HEK293 (cell line): Measurements from ENCODE around the gene GMPR2.

Experiments
- CTCF ChIA-PET: fragments of 350-600 bp; formaldehyde crosslinking; extraction: SDS; loops from one replicate; lab custom pipeline; 2021; ENCODE audit warnings: antibody characterized with exemption; lab: Yijun Ruan, JAX
- POLR2A ChIA-PET: fragments of 300-600 bp; formaldehyde crosslinking; extraction: SDS; loops from one replicate; lab custom pipeline; 2020; ENCODE audit warnings: antibody characterized with exemption, inconsistent platforms; lab: Yijun Ruan, JAX
- H3K27ac ChIP-seq: fragments of 200-500 bp; sonication (Bioruptor generic); 2 replicates; pipeline ENCODE4 v1.5.1; 2014; ENCODE audit warnings: low read depth, low read length, control low read depth, inconsistent platforms; ENCODE audit errors: extremely low read depth
- H3K36me3 ChIP-seq, 2 experiments: fragments of 200-500 bp in 1 of 2; sonication (Bioruptor generic) in 1 of 2; 1 replicate in 1 of 2; 2 replicates in 1 of 2; pipeline ENCODE4 v1.5.1; 2014 to 2017; ENCODE audit warnings: inconsistent platforms in 2 of 2, low read length in 2 of 2; ENCODE audit not compliant: control insufficient read depth in 2 of 2, insufficient read depth in 1 of 2
- H3K4me1 ChIP-seq: fragments of 200-500 bp; sonication (Bioruptor generic); 2 replicates; pipeline ENCODE4 v1.5.1; 2014; ENCODE audit warnings: mild to moderate bottlenecking, low read length, inconsistent platforms; ENCODE audit not compliant: control insufficient read depth, insufficient read depth
- H3K4me3 ChIP-seq: 2 replicates; pipeline ENCODE4 v1.5.1; 2011; ENCODE audit warnings: low read depth, mild to moderate bottlenecking, control low read depth, low read length, moderate library complexity
- H3K9me3 ChIP-seq: fragments of 200-500 bp; sonication (Bioruptor generic); 2 replicates; pipeline ENCODE4 v1.5.1; 2014; ENCODE audit warnings: low read depth, low read length, inconsistent platforms; ENCODE audit not compliant: control insufficient read depth, insufficient read depth
- GFI1B ChIP-seq: fragments of 450-650 bp; formaldehyde crosslinking; IDR thresholded peaks from 2 replicates; pipeline ENCODE4 v1.5.1; 2016; ENCODE audit warnings: missing biosample characterization, missing genetic modification characterization
- HOXC10 ChIP-seq: sonication (generic); formaldehyde crosslinking; IDR thresholded peaks from 2 replicates; pipeline ENCODE4 v1.8.1; 2023; ENCODE audit warnings: mild to moderate bottlenecking, missing genetic modification reagents
- REPIN1 ChIP-seq: fragments of 450-650 bp; formaldehyde crosslinking; IDR thresholded peaks from 2 replicates; pipeline ENCODE4 v1.5.1; 2017; ENCODE audit warnings: missing biosample characterization, missing genetic modification characterization, low read depth
- SP3 ChIP-seq: fragments of 450-650 bp; formaldehyde crosslinking; IDR thresholded peaks from 2 replicates; pipeline ENCODE4 v1.5.1; 2016; ENCODE audit warnings: missing biosample characterization, missing genetic modification characterization
- TCF7L2 ChIP-seq: IDR thresholded peaks from 2 replicates; pipeline ENCODE4 v1.6.1; 2011; ENCODE audit warnings: low read depth, mild to moderate bottlenecking, inconsistent platforms, low read length, moderate library complexity, borderline replicate concordance
- ZBTB7A ChIP-seq: fragments of 450-650 bp; formaldehyde crosslinking; IDR thresholded peaks from 2 replicates; pipeline ENCODE4 v1.5.1; 2016; ENCODE audit warnings: low read depth, missing biosample characterization, missing genetic modification characterization
- ZNF114 ChIP-seq: fragments of 450-650 bp; formaldehyde crosslinking; IDR thresholded peaks from 2 replicates; pipeline ENCODE4 v1.5.0; 2017; ENCODE audit warnings: missing biosample characterization, missing genetic modification characterization
- ZNF121 ChIP-seq: fragments of 450-650 bp; formaldehyde crosslinking; IDR thresholded peaks from 2 replicates; pipeline ENCODE4 v1.5.1; 2016; ENCODE audit warnings: missing biosample characterization, missing genetic modification characterization
- ZNF155 ChIP-seq: fragments of 450-650 bp; formaldehyde crosslinking; IDR thresholded peaks from 2 replicates; pipeline ENCODE4 v1.5.1; 2016; ENCODE audit warnings: missing biosample characterization, missing genetic modification characterization
- ZNF221 ChIP-seq: fragments of 450-650 bp; formaldehyde crosslinking; IDR thresholded peaks from 2 replicates; pipeline ENCODE4 v1.5.1; 2017; ENCODE audit warnings: missing biosample characterization, missing genetic modification characterization, borderline replicate concordance
- ZNF266 ChIP-seq: fragments of 450-650 bp; formaldehyde crosslinking; IDR thresholded peaks from 2 replicates; pipeline ENCODE4 v1.5.1; 2016; ENCODE audit warnings: missing biosample characterization, missing genetic modification characterization, low read depth
- ZNF394 ChIP-seq: fragments of 450-650 bp; formaldehyde crosslinking; IDR thresholded peaks from 2 replicates; pipeline ENCODE4 v1.5.1; 2016; ENCODE audit warnings: missing biosample characterization, missing genetic modification characterization, mild to moderate bottlenecking, moderate library complexity, borderline replicate concordance
- ZNF404 ChIP-seq: fragments of 450-650 bp; formaldehyde crosslinking; IDR thresholded peaks from 2 replicates; pipeline ENCODE4 v1.5.1; 2017; ENCODE audit warnings: missing biosample characterization, missing genetic modification characterization
- ZNF530 ChIP-seq: fragments of 450-650 bp; formaldehyde crosslinking; IDR thresholded peaks from 2 replicates; pipeline ENCODE4 v1.5.1; 2016; ENCODE audit warnings: low read depth, missing biosample characterization, missing genetic modification characterization
- ZNF544 ChIP-seq: fragments of 450-650 bp; formaldehyde crosslinking; IDR thresholded peaks from 2 replicates; pipeline ENCODE4 v1.5.0; 2017; ENCODE audit warnings: missing biosample characterization, missing genetic modification characterization
- ZNF555 ChIP-seq: fragments of 450-650 bp; formaldehyde crosslinking; conservative IDR thresholded peaks from 2 replicates; pipeline ENCODE4 v1.5.1; 2017; ENCODE audit warnings: missing biosample characterization, mild to moderate bottlenecking, missing genetic modification characterization, inconsistent platforms
- ZNF585B ChIP-seq: fragments of 450-650 bp; formaldehyde crosslinking; IDR thresholded peaks from 2 replicates; pipeline ENCODE4 v1.5.1; 2016; ENCODE audit warnings: missing biosample characterization, missing genetic modification characterization
- ZNF600 ChIP-seq: fragments of 450-650 bp; formaldehyde crosslinking; IDR thresholded peaks from 2 replicates; pipeline ENCODE4 v1.5.1; 2016; ENCODE audit warnings: missing biosample characterization, missing genetic modification characterization
- ZNF621 ChIP-seq: fragments of 450-650 bp; formaldehyde crosslinking; IDR thresholded peaks from 2 replicates; pipeline ENCODE4 v1.5.1; 2017; ENCODE audit warnings: missing biosample characterization, missing genetic modification characterization
- ZNF629 ChIP-seq: fragments of 450-650 bp; formaldehyde crosslinking; IDR thresholded peaks from 2 replicates; pipeline ENCODE4 v1.5.1; 2017; ENCODE audit warnings: missing biosample characterization, missing genetic modification characterization
- ZNF664 ChIP-seq: fragments of 450-650 bp; formaldehyde crosslinking; IDR thresholded peaks from 2 replicates; pipeline ENCODE4 v1.5.1; 2016; ENCODE audit warnings: missing biosample characterization, missing genetic modification characterization
- ZNF707 ChIP-seq: fragments of 450-650 bp; formaldehyde crosslinking; IDR thresholded peaks from 2 replicates; pipeline ENCODE4 v1.5.1; 2016; ENCODE audit warnings: missing biosample characterization, missing genetic modification characterization
- ZNF843 ChIP-seq: fragments of 450-650 bp; formaldehyde crosslinking; IDR thresholded peaks from 2 replicates; pipeline ENCODE4 v1.5.1; 2016; ENCODE audit warnings: missing biosample characterization, missing genetic modification characterization
- TF ChIP-seq, protein P1 (sequence below): fragments of 450-650 bp; formaldehyde crosslinking; IDR thresholded peaks from 2 replicates; pipeline ENCODE4; 2016; ENCODE audit warnings: missing biosample characterization, missing genetic modification characterization
- TF ChIP-seq, protein P2 (sequence below): fragments of 450-650 bp; formaldehyde crosslinking; IDR thresholded peaks from 2 replicates; pipeline ENCODE4 v1.5.1; 2017; ENCODE audit warnings: missing biosample characterization, mild to moderate bottlenecking, missing genetic modification characterization, moderate library complexity
- TF ChIP-seq, protein P3 (sequence below): fragments of 450-650 bp; formaldehyde crosslinking; IDR thresholded peaks from 2 replicates; pipeline ENCODE4 v1.5.1; 2016; ENCODE audit warnings: missing biosample characterization, missing genetic modification characterization
- TF ChIP-seq, protein P4 (sequence below): fragments of 450-650 bp; formaldehyde crosslinking; IDR thresholded peaks from 2 replicates; pipeline ENCODE4 v1.5.1; 2016; ENCODE audit warnings: missing biosample characterization, missing genetic modification characterization
- TF ChIP-seq, protein P5 (sequence below): fragments of 450-650 bp; formaldehyde crosslinking; IDR thresholded peaks from 2 replicates; pipeline ENCODE4 v1.5.1; 2017; ENCODE audit warnings: missing biosample characterization, missing genetic modification characterization

The GMPR2 gene

DNA sequence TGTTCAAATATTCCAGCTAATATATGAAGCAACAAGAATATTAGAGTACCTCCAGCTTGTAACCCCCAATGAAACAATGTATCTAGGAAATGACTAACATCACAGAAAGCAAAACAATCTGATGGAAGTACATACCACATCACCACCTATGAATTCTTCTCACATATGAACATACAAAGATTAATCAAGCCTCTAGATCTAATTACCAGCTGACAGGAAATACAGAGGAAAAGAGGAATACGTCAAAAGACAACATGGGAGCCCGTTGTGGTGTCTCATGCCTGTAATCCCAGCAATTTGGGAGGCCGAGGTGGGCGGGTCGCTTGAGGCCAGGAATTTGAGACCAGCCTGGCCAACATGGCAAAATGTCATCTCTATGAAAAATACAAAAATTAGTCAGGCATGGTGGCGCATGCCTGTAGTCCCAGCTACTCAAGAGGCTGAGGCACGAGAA is 8.1 kb upstream of the GMPR2 start:
- Histone ChIP-seq H3K36me3 (peaks cover 22 to 30% of the 10 kb centered on the region in 2 experiments), H3K4me1 (no peaks in the 10 kb centered on the region), H3K27ac (no peak overlapping the region), H3K4me3 (no peak overlapping the region), H3K9me3 (no peaks in the 10 kb centered on the region)
- TF ChIP-seq, protein P1, sequence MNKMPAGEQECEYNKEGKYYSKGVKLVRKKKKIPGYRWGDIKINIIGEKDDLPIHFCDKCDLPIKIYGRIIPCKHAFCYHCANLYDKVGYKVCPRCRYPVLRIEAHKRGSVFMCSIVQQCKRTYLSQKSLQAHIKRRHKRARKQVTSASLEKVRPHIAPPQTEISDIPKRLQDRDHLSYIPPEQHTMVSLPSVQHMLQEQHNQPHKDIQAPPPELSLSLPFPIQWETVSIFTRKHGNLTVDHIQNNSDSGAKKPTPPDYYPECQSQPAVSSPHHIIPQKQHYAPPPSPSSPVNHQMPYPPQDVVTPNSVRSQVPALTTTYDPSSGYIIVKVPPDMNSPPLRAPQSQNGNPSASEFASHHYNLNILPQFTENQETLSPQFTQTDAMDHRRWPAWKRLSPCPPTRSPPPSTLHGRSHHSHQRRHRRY (tag by site-specific recombination): no peak
- no peak for TF ChIP-seq ZNF114 (tag by site-specific recombination)
- TF ChIP-seq, protein P2, sequence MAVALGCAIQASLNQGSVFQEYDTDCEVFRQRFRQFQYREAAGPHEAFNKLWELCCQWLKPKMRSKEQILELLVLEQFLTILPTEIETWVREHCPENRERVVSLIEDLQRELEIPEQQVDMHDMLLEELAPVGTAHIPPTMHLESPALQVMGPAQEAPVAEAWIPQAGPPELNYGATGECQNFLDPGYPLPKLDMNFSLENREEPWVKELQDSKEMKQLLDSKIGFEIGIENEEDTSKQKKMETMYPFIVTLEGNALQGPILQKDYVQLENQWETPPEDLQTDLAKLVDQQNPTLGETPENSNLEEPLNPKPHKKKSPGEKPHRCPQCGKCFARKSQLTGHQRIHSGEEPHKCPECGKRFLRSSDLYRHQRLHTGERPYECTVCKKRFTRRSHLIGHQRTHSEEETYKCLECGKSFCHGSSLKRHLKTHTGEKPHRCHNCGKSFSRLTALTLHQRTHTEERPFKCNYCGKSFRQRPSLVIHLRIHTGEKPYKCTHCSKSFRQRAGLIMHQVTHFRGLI (tag by site-specific recombination): no peak
- TF ChIP-seq ZNF155 (tag by site-specific recombination): no peak
- TF ChIP-seq ZNF266: no peak
- TF ChIP-seq ZNF404 (tag by site-specific recombination): no peak
- TF ChIP-seq, protein P3, sequence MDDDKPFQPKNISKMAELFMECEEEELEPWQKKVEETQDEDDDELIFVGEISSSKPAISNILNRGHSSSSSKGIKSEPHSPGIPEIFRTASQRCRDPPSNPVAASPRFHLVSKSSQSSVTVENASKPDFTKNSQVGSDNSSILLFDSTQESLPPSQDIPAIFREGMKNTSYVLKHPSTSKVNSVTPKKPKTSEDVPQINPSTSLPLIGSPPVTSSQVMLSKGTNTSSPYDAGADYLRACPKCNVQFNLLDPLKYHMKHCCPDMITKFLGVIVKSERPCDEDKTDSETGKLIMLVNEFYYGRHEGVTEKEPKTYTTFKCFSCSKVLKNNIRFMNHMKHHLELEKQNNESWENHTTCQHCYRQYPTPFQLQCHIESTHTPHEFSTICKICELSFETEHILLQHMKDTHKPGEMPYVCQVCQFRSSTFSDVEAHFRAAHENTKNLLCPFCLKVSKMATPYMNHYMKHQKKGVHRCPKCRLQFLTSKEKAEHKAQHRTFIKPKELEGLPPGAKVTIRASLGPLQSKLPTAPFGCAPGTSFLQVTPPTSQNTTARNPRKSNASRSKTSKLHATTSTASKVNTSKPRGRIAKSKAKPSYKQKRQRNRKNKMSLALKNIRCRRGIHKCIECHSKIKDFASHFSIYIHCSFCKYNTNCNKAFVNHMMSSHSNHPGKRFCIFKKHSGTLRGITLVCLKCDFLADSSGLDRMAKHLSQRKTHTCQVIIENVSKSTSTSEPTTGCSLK (tag by site-specific recombination): no peak
- no peak for TF ChIP-seq ZNF707 (tag by site-specific recombination)
- TF ChIP-seq ZNF394 (tag by site-specific recombination): no peak
- TF ChIP-seq ZNF221 (tag by site-specific recombination): no peak
- TF ChIP-seq ZNF530: no peak
- TF ChIP-seq ZNF600 (tag by site-specific recombination): no peak
- TF ChIP-seq ZNF121 (tag by site-specific recombination): no peak
- TF ChIP-seq ZNF664 (tag by site-specific recombination): no peak
- TF ChIP-seq ZNF621 (tag by site-specific recombination): no peak
- CTCF ChIA-PET: interaction anchor here (0.6 to 1.8 kb wide), 3 partner anchors 9 to 207 kb away, joined by 3 to 7 read pairs (median 4); partner anchors contain the start of genes MDP1 and TINF2
- POLR2A ChIA-PET: interaction anchor here (0.5 to 2.1 kb wide), 3 partner anchors 11 to 82 kb away, joined by 3 to 4 read pairs (median 3); partner anchors contain the start of genes CHMP4A and TINF2

DNA sequence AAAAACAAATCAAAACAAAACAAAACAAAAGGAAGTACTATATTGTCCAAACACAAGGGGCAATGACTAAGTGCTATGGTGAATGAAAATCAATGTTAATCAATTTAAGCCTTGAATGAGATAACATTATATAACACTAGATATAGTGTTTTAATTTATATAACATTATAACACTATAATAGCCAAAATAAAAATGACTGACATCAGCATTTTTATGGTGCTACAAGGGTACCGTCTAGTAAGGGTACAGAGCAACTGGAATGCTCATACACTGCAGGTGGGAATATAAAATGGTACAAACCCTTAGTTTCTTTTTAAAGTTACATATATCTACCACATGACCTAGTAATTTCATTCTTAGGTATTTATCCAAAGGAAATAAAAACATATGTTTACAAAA is 6.3 kb upstream of the GMPR2 start:
- no peak overlapping the region for H3K4me3 ChIP-seq
- no peaks in the 10 kb centered on the region for H3K9me3 ChIP-seq
- H3K4me1 ChIP-seq: no peaks in the 10 kb centered on the region
- POLR2A ChIA-PET: no interaction called here
- TF ChIP-seq ZNF585B (tag by site-specific recombination): no peak
- no peak for TF ChIP-seq ZNF544 (tag by site-specific recombination)
- no peak for TF ChIP-seq ZNF555 (tag by site-specific recombination)
- no peak for TF ChIP-seq HOXC10
- no peak for TF ChIP-seq ZNF629 (tag by site-specific recombination)
- no peak for TF ChIP-seq REPIN1
- TF ChIP-seq SP3 (tag by site-specific recombination): no peak
- TF ChIP-seq TCF7L2: no peak
- TF ChIP-seq ZBTB7A: no peak
- no peak for TF ChIP-seq ZNF843 (tag by site-specific recombination)
- TF ChIP-seq, protein P4, sequence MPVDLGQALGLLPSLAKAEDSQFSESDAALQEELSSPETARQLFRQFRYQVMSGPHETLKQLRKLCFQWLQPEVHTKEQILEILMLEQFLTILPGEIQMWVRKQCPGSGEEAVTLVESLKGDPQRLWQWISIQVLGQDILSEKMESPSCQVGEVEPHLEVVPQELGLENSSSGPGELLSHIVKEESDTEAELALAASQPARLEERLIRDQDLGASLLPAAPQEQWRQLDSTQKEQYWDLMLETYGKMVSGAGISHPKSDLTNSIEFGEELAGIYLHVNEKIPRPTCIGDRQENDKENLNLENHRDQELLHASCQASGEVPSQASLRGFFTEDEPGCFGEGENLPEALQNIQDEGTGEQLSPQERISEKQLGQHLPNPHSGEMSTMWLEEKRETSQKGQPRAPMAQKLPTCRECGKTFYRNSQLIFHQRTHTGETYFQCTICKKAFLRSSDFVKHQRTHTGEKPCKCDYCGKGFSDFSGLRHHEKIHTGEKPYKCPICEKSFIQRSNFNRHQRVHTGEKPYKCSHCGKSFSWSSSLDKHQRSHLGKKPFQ (tag by site-specific recombination): no peak
- TF ChIP-seq, protein P5, sequence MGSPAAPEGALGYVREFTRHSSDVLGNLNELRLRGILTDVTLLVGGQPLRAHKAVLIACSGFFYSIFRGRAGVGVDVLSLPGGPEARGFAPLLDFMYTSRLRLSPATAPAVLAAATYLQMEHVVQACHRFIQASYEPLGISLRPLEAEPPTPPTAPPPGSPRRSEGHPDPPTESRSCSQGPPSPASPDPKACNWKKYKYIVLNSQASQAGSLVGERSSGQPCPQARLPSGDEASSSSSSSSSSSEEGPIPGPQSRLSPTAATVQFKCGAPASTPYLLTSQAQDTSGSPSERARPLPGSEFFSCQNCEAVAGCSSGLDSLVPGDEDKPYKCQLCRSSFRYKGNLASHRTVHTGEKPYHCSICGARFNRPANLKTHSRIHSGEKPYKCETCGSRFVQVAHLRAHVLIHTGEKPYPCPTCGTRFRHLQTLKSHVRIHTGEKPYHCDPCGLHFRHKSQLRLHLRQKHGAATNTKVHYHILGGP: no peak
- no peak for TF ChIP-seq ZNF155 (tag by site-specific recombination)
- no peak for TF ChIP-seq GFI1B
- no peak overlapping the region for H3K27ac ChIP-seq
- CTCF ChIA-PET: interaction anchor here (1.8 kb wide), 1 partner anchor 10 kb away, joined by 7 read pairs; the partner anchor contains the start of gene MDP1
- H3K36me3 ChIP-seq: peaks cover 23 to 31% of the 10 kb centered on the region in 2 experiments
